Gastroesophageal sphincter (tissue), 3 donors: ENCODE measurements around the gene RHPN2.
"Not testable (repeated sequence)": the region's sequence is repeated elsewhere in the genome, so short reads cannot be mapped to it uniquely, and the experiment has no call there.

Source experiments
- CTCF ChIP-seq, 4 experiments: fragments of 200-600 bp in 2 of 4; fragments of 450-650 bp in 2 of 4; sonication (generic) in 1 of 4; IDR thresholded peaks; one replicate each; pipeline ENCODE4 v1.5.1; 2017 to 2019; ENCODE audit warnings: antibody characterized with exemption in 4 of 4, mild to moderate bottlenecking in 2 of 4, moderate library complexity in 2 of 4
- EP300 ChIP-seq: sonication (generic); formaldehyde crosslinking; IDR thresholded peaks from one replicate; pipeline ENCODE4 v1.6.1; 2017; ENCODE audit warnings: antibody characterized with exemption, mild to moderate bottlenecking
- POLR2A ChIP-seq, 2 donors: fragments of 450-650 bp; IDR thresholded peaks; one replicate each; pipeline ENCODE4 v1.6.1; 2017; ENCODE audit warnings: antibody characterized with exemption in 2 of 2, mild to moderate bottlenecking in 2 of 2, moderate library complexity in 1 of 2

- TF ChIP-seq CTCF (IDR thresholded peaks at IDR 0.05); EP300; POLR2A (IDR thresholded peaks at IDR 0.05): not testable (repeated sequence)
These were observed 38.1 kb downstream of the RHPN2 start for GRCh38 chr19:33026602-33027001.
